HG03439 (cell line): Measurements from ENCODE around the gene STAC2.
"Not testable (repeated sequence)": the region's sequence is repeated elsewhere in the genome, so short reads cannot be mapped to it uniquely, and the experiment has no call there.

Experiments used
- ATAC-seq: cut with Tn5 transposase; IDR thresholded peaks from one replicate; pipeline ENCODE4 v1.9.1; 2021; ENCODE audit warnings: mild to moderate bottlenecking, moderate library complexity; ENCODE audit not compliant: unreplicated experiment

Gene STAC2

GRCh38 chr17:39225308-39225958 lies at the start of gene STAC2:
STAC2 (minus strand) TSS chr17:39225945; CDS start chr17:39225502, 443 bp downstream.
- ATAC-seq: no peak

GRCh38 chr17:39271546-39271945 lies 45.8 kb upstream of the STAC2 start:
- no peak for ATAC-seq

- no peak for ATAC-seq
Measured at GRCh38 chr17:39270923-39271322, 45.2 kb upstream of the STAC2 start.

GRCh38 chr17:39264119-39264518 lies 38.4 kb upstream of the STAC2 start:
- no peak for ATAC-seq

- ATAC-seq: no peak
Measured at GRCh38 chr17:39261286-39261685, 35.5 kb upstream of the STAC2 start.

GRCh38 chr17:39252788-39253460 lies 27.2 kb upstream of the STAC2 start:
- ATAC-seq: no peak

- no peak for ATAC-seq
Measured at GRCh38 chr17:39251997-39252396, 26.3 kb upstream of the STAC2 start.

GRCh38 chr17:39250076-39250475 lies 24.3 kb upstream of the STAC2 start:
- not testable (repeated sequence) for ATAC-seq

GRCh38 chr17:39246274-39246673 lies 20.5 kb upstream of the STAC2 start:
- ATAC-seq: no peak

- ATAC-seq: no peak
Measured at GRCh38 chr17:39244600-39245570, 19.1 kb upstream of the STAC2 start.

- ATAC-seq: no peak
Measured at GRCh38 chr17:39244016-39244599, 18.4 kb upstream of the STAC2 start.

- ATAC-seq: no peak
Measured at GRCh38 chr17:39243155-39243554, 17.4 kb upstream of the STAC2 start.

- no peak for ATAC-seq
Measured at GRCh38 chr17:39240631-39241030, 14.9 kb upstream of the STAC2 start.

GRCh38 chr17:39239640-39240314 lies 14.0 kb upstream of the STAC2 start:
- no peak for ATAC-seq

GRCh38 chr17:39238311-39238972 lies 12.7 kb upstream of the STAC2 start:
- ATAC-seq: no peak

GRCh38 chr17:39237586-39237985 lies 11.8 kb upstream of the STAC2 start:
- ATAC-seq: no peak

GRCh38 chr17:39236981-39237441 lies 11.3 kb upstream of the STAC2 start:
- no peak for ATAC-seq

- no peak for ATAC-seq
Measured at GRCh38 chr17:39236450-39236927, 10.7 kb upstream of the STAC2 start.

GRCh38 chr17:39235555-39236449 lies 10.1 kb upstream of the STAC2 start:
- ATAC-seq: no peak
